Parathyroid adenoma (tissue), 2 donors: Measurements from ENCODE around the gene TTC16.

Source experiments
- H2AFZ ChIP-seq: fragments of 300-600 bp; sonication (generic); one replicate; pipeline ENCODE4 v1.7.0; 2017; ENCODE audit warnings: antibody characterized with exemption, mild to moderate bottlenecking
- H3K27ac ChIP-seq: fragments of 300-600 bp; sonication (generic); one replicate; pipeline ENCODE4 v1.7.0; 2017
- H3K27me3 ChIP-seq: fragments of 300-600 bp; sonication (generic); one replicate; pipeline ENCODE4 v1.7.0; 2017; ENCODE audit warnings: low read length; ENCODE audit not compliant: control insufficient read depth, insufficient read depth
- H3K36me3 ChIP-seq: fragments of 300-600 bp; sonication (generic); one replicate; pipeline ENCODE4 v1.7.0; 2017; ENCODE audit warnings: low read length; ENCODE audit not compliant: control insufficient read depth, insufficient read depth
- H3K4me1 ChIP-seq: fragments of 300-600 bp; sonication (generic); one replicate; pipeline ENCODE4 v1.7.0; 2017; ENCODE audit warnings: control low read depth
- H3K4me2 ChIP-seq: fragments of 300-600 bp; sonication (generic); one replicate; pipeline ENCODE4 v1.7.0; 2017; ENCODE audit warnings: low read length
- H3K4me3 ChIP-seq: fragments of 300-600 bp; sonication (generic); one replicate; pipeline ENCODE4 v1.7.0; 2017; ENCODE audit warnings: low read depth, low read length
- H3K79me2 ChIP-seq: fragments of 300-600 bp; sonication (generic); one replicate; pipeline ENCODE4 v1.7.0; 2017; ENCODE audit warnings: control low read depth
- H3K9ac ChIP-seq: fragments of 300-600 bp; sonication (generic); one replicate; pipeline ENCODE4 v1.7.0; 2017; ENCODE audit warnings: mild to moderate bottlenecking
- H3K9me3 ChIP-seq: fragments of 300-600 bp; sonication (generic); one replicate; pipeline ENCODE4 v1.7.0; 2017; ENCODE audit warnings: low read length; ENCODE audit not compliant: control insufficient read depth
- TF ChIP-seq, protein P1 (sequence below): fragments of 300-600 bp; sonication (generic); IDR thresholded peaks from one replicate; pipeline ENCODE4 v1.7.0; 2017; ENCODE audit warnings: antibody characterized with exemption, mild to moderate bottlenecking
- donor health status: primary hyperparathyroidism.

TTC16 gene

DNA sequence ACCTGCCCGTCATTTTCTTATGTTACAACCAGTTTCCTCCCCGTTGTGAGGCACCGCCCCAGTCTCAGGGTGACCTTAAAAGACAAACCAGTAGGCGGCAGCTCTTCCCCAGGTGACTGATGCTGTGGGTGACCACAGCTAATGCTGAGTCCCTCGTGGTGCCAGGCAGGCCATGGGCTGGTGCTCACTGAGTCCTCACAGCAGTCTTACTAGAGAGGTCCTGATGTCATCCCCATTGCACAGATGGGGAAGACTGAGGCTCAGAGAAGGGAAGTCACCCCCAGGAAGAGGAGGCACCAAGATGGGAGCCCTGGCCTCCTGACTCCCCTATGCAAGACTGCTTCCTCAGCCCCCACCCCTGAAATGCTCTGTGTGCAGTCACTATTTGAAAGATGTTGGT lies 8.1 kb upstream of the TTC16 start:
- TF ChIP-seq, protein P1, sequence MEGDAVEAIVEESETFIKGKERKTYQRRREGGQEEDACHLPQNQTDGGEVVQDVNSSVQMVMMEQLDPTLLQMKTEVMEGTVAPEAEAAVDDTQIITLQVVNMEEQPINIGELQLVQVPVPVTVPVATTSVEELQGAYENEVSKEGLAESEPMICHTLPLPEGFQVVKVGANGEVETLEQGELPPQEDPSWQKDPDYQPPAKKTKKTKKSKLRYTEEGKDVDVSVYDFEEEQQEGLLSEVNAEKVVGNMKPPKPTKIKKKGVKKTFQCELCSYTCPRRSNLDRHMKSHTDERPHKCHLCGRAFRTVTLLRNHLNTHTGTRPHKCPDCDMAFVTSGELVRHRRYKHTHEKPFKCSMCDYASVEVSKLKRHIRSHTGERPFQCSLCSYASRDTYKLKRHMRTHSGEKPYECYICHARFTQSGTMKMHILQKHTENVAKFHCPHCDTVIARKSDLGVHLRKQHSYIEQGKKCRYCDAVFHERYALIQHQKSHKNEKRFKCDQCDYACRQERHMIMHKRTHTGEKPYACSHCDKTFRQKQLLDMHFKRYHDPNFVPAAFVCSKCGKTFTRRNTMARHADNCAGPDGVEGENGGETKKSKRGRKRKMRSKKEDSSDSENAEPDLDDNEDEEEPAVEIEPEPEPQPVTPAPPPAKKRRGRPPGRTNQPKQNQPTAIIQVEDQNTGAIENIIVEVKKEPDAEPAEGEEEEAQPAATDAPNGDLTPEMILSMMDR: no peak
- H3K4me2 ChIP-seq: no peak overlapping the region
- no peaks in the 10 kb centered on the region for H3K9me3 ChIP-seq
- no peaks in the 10 kb centered on the region for H3K4me1 ChIP-seq
- H2AFZ ChIP-seq: no peak overlapping the region
- H3K36me3 ChIP-seq: no peaks in the 10 kb centered on the region
- H3K79me2 ChIP-seq: no peaks in the 10 kb centered on the region
- H3K27ac ChIP-seq: no peak overlapping the region
- no peak overlapping the region for H3K4me3 ChIP-seq
- no peaks in the 10 kb centered on the region for H3K27me3 ChIP-seq
- H3K9ac ChIP-seq: no peak overlapping the region

DNA sequence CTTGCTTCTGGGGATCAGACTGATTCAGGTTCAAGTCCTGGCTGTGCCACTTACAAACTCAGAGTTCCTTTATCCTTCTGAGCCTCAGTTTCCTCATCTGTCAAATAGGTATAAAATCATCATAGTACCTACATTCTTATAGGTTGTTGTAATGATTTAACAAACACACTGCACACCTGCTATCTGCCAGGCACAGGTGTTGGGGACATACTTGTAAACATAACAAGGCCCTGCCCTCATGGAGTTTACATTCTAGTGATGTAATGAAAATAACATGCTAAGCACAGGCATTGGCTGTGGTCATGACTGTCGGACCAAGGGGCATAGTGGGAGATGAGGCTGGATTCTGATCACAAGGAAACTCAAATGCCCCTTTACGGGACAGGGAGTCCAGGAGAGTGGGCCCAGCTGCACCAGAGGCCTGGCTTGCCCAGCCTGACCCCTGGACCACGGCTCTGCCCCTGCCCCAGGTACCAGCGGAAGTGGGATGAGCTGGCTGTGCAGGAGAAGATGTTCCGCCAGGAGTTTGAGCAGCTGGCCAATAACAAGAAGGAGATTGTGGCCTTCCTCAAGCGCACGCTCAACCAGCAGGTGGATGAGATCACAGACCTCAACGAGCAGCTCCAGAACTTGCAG lies 6.8 kb upstream of the TTC16 start:
- TF ChIP-seq, protein P1: no peak
- Histone ChIP-seq H3K79me2 (no peaks in the 10 kb centered on the region), H3K4me3 (no peak overlapping the region), H3K9me3 (no peaks in the 10 kb centered on the region), H3K36me3 (no peaks in the 10 kb centered on the region), H3K4me1 (no peaks in the 10 kb centered on the region), H3K4me2 (no peak overlapping the region), H3K27me3 (no peaks in the 10 kb centered on the region), H2AFZ (no peak overlapping the region), H3K9ac (no peak overlapping the region), H3K27ac (no peak overlapping the region)

DNA sequence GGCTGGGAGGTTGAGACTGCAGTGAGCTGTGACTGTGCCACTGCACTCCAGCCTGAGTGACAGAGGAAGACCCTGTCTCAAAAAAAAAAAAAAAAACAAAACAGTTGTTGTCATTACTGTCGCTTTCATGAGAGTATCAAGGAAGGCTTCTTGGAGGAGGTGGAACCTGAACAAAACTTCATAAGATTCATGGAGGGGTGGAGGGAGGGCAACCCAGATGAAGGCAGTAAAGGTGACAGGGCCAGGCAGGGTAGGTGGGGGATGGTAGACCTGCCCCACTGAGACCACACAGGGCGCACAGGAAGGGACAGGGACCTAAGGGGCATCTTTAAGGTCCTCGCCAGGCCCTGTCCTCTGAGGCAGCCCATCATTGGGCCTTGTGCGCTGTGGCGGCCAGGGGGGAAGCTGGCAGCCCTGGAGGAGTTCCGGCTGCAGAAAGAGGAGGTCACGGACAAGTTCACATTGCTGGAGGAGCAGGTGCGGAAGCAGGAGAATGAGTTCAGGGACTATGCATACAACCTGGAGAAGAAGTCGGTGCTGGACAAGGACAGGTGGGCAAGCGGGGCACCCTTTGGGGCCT lies 5.6 kb upstream of the TTC16 start:
- no peaks in the 10 kb centered on the region for H3K36me3 ChIP-seq
- no peaks in the 10 kb centered on the region for H3K79me2 ChIP-seq
- no peak overlapping the region for H2AFZ ChIP-seq
- no peak overlapping the region for H3K9ac ChIP-seq
- H3K4me2 ChIP-seq: no peak overlapping the region
- TF ChIP-seq, protein P1: no peak
- H3K9me3 ChIP-seq: no peaks in the 10 kb centered on the region
- H3K27me3 ChIP-seq: no peaks in the 10 kb centered on the region
- H3K27ac ChIP-seq: no peak overlapping the region
- no peak overlapping the region for H3K4me3 ChIP-seq
- H3K4me1 ChIP-seq: no peaks in the 10 kb centered on the region

DNA sequence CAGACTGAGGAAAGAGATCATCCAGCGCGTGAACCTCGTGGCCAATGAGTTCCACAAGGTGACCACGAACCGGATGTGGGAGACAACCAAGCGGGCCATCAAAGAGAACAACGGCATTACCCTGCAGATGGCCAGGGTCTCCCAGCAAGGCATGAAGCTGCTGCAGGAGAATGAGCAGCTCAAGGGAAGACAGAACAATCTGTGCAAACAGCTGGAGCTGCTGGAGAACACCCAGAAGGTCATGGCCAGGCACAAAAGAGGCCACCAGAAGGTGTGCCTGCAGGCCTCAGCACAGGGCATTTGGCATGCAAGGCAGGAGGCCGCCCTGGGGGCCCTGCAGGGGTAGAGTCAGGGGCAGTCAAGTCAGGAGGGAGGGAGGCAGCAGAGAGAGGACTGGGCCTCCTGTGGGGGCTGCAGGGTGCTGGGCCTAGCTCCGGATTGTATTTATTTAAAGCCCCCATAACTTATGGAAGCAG lies 4.6 kb upstream of the TTC16 start:
- no peaks in the 10 kb centered on the region for H3K79me2 ChIP-seq
- H3K4me2 ChIP-seq: no peak overlapping the region
- TF ChIP-seq, protein P1: no peak
- H2AFZ ChIP-seq: no peak overlapping the region
- no peak overlapping the region for H3K9ac ChIP-seq
- no peaks in the 10 kb centered on the region for H3K36me3 ChIP-seq
- no peak overlapping the region for H3K27ac ChIP-seq
- H3K27me3 ChIP-seq: no peaks in the 10 kb centered on the region
- no peaks in the 10 kb centered on the region for H3K9me3 ChIP-seq
- H3K4me3 ChIP-seq: no peak overlapping the region
- no peaks in the 10 kb centered on the region for H3K4me1 ChIP-seq

DNA sequence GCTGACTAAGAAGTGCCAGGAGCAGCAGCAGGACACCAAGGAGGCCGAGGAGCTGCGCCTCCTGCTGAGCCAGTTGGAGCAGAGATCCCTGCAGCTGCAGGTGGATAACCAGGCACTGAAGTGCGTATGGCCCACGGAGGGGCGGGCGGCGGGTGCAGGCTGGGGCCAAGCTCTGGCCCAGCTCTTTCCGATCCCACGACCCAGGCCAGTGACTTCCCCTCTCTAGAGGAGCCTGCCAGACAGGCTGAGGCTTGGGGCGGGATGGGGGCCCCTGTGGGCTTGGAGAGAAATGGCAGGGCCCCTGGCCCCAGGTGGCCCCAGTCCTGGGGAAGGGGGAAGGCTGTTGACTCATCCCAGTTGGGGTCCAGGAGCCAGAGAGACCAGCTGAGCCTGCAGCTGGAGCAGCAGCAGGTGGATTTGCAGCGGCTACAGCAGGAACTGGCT lies 4.0 kb upstream of the TTC16 start:
- Histone ChIP-seq H3K36me3 (no peaks in the 10 kb centered on the region), H3K9me3 (no peaks in the 10 kb centered on the region)
- TF ChIP-seq, protein P1: no peak

More for the DNA sequence above, 4.0 kb upstream of the TTC16 start:
- H3K4me1 ChIP-seq: no peaks in the 10 kb centered on the region
- no peaks in the 10 kb centered on the region for H3K79me2 ChIP-seq
- no peak overlapping the region for H3K9ac ChIP-seq
- H3K4me3 ChIP-seq: no peak overlapping the region
- no peak overlapping the region for H3K27ac ChIP-seq
- H3K4me2 ChIP-seq: no peak overlapping the region
- H3K27me3 ChIP-seq: no peaks in the 10 kb centered on the region
- H2AFZ ChIP-seq: no peak overlapping the region
